Subcutaneous adipose tissue (tissue), 4 donors: ENCODE measurements around the gene CYP1A2. TPM values are rescaled to one million over a fixed set of nuclear protein-coding genes. Genes with fewer than 3 reads are reported as not detected.

Source experiments
- CTCF ChIP-seq: fragments of 450-650 bp; IDR thresholded peaks from one replicate; pipeline ENCODE4 v1.5.1; 2016; ENCODE audit warnings: low read depth, mild to moderate bottlenecking, control low read depth, antibody characterized with exemption, moderate library complexity
- total RNA-seq, 4 donors: library from RNA; depleted of rRNA; stranded (reverse); fragments of >200 nt; gene quantifications; one replicate each; pipeline ENCODE4 v1.1.0, GENCODE V29; 2016

CYP1A2 gene, protein sequence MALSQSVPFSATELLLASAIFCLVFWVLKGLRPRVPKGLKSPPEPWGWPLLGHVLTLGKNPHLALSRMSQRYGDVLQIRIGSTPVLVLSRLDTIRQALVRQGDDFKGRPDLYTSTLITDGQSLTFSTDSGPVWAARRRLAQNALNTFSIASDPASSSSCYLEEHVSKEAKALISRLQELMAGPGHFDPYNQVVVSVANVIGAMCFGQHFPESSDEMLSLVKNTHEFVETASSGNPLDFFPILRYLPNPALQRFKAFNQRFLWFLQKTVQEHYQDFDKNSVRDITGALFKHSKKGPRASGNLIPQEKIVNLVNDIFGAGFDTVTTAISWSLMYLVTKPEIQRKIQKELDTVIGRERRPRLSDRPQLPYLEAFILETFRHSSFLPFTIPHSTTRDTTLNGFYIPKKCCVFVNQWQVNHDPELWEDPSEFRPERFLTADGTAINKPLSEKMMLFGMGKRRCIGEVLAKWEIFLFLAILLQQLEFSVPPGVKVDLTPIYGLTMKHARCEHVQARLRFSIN
- total RNA-seq: not detected

DNA sequence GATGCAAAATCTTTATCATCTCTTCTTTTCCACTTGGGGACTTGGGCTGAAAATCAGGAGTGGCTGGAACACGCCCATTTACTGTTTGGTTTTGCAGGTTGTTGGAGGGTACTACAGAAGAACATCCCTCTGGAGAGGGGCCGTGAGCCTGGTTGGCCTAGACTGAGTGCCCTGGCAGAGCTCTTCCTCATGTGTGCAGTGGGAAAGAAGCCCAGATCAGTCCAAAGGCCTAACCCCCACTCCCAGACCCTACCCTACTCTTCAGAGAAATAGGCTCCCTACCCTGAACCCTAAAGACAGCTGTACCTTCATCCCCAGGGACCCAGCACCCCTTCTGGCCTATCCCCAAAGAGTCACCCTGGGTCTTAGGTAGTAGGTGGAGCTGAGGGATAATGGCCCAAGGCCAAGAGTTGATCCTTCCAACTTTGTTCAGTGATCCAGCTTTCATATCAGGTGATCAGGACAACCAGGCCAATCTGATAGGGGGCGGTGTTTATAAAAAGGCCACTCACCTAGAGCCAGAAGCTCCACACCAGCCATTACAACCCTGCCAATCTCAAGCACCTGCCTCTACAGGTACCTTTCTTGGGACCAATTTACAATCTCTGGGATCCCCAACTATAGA, at the start of gene CYP1A2:
Gene CYP1A2 (plus strand): TSS at position 524 of the 625 bp plus-strand sequence. CDS start 894 bp downstream, outside the sequence.
- TF ChIP-seq CTCF: no peak

GRCh38 chr15:74709011-74709410, 39.6 kb upstream of the CYP1A2 start:
- TF ChIP-seq CTCF: no peak

DNA sequence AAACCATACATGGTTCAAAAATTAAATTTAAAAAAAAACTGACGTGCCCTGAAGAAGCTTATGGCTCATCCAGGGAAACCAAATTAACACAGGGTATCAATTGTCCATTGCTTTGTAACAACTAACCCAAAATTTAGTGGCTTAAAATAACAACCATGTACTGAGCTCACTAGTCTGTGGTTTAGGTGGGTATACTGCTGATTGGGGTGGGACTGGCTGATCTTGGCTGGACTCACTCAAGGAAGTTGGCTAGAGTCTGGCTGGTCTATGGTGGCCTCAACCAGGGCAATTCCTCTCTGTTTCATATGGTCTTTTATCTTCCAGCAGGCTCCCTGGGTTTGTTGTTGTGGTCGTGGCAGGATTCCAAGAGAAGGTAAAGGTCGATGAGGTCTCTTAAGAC, 38.8 kb upstream of the CYP1A2 start:
- no peak for TF ChIP-seq CTCF

- no peak for TF ChIP-seq CTCF
These were observed 38.1 kb upstream of the CYP1A2 start for GRCh38 chr15:74710319-74711094.

- no peak for TF ChIP-seq CTCF
These were observed 36.3 kb upstream of the CYP1A2 start for GRCh38 chr15:74712311-74712710.

DNA sequence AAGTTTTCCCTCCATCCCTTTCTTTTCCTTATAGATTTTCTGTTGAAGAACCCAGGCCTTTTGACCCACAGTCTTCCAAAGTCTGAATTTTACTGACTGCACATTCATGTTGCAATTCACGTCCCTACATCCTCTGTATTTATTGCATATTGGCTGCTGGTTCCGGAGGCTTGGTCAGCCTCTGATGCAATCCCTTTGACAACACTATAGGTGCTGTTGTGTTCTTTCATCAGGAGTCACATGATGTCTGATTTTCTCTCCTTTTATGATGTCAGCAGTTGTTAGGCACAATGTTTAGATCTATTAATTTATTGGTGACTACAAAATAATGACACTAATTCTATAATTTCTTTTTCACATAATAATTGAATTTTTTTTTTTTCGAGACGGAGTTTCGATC, 32.0 kb upstream of the CYP1A2 start:
- no peak for TF ChIP-seq CTCF

- TF ChIP-seq CTCF: no peak
These were observed 26.1 kb upstream of the CYP1A2 start for GRCh38 chr15:74722591-74722990.
